Skin epidermis (tissue), 12 donors: ENCODE measurements around the gene SPINK14.

ENCODE experiments used
- H3K27ac ChIP-seq, 21 experiments: fragments of 200-600 bp; sonication (generic) in 11 of 21; one replicate each; pipeline ENCODE4 v1.5.0; 2020; ENCODE audit warnings: mild to moderate bottlenecking in 3 of 21, inconsistent platforms in 2 of 21, moderate library complexity in 2 of 21
- H3K4me3 ChIP-seq, 7 experiments: fragments of 200-600 bp; sonication (generic) in 2 of 7; one replicate each; pipeline ENCODE4 v1.5.0; 2020; ENCODE audit warnings: inconsistent platforms in 2 of 7, mild to moderate bottlenecking in 2 of 7, moderate library complexity in 1 of 7

SPINK14 gene

GRCh38 chr5:148191010-148191409 lies 22.7 kb downstream of the SPINK14 start:
- Histone ChIP-seq H3K27ac (no peak overlapping the region), H3K4me3 (no peak overlapping the region)

DNA sequence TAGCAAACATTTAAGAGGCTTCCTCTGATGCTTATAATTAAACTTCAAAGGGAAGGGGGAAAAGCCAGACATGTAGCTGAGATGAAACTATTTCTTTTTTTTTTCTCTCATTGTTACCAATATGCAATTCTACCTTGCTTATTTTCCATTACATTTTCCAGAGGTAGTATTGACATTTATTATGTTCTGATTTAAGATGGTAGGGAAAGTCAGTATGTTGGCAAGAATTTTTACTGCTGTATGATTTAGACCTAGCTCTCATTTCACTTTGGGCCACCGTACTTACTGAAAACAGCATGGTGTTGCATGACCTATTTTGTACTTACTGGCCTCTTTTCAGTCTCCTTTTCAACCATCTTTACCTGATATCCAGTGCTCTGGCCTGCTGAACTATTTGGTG lies 24.9 kb downstream of the SPINK14 start:
- no peak overlapping the region for H3K4me3 ChIP-seq
- no peak overlapping the region for H3K27ac ChIP-seq

DNA sequence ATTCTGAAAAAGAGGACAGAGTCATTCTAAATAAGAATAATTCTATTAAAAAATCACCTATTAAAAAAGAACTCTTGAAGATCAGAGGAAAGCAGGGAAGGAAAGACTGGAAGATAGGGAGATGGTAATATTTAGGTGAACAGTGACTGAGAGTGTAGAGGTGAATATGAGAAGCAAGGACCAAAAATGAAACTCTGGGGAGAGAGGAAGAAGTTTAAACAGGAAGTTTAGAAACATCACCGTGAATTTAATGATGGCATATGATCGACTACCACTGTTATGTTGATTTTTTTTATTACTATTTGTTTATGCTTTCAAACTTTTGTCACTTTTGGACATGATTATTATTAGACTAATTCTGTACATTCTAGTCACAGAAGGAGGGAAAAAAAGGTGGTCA lies 32.8 kb downstream of the SPINK14 start:
- H3K27ac ChIP-seq, result no peak overlapping the region
- no peak overlapping the region for H3K4me3 ChIP-seq

- Histone ChIP-seq H3K4me3 (no peak within 1 kb of the TSS), H3K27ac (no peak within 1 kb of the TSS)
These were observed 34.3 kb downstream of the SPINK14 start, which contains the start of gene SPINK6 for GRCh38 chr5:148202531-148203203. TSS of gene SPINK6 (plus strand) at chr5:148203042. CDS start at chr5:148203097, 55 bp downstream.

DNA sequence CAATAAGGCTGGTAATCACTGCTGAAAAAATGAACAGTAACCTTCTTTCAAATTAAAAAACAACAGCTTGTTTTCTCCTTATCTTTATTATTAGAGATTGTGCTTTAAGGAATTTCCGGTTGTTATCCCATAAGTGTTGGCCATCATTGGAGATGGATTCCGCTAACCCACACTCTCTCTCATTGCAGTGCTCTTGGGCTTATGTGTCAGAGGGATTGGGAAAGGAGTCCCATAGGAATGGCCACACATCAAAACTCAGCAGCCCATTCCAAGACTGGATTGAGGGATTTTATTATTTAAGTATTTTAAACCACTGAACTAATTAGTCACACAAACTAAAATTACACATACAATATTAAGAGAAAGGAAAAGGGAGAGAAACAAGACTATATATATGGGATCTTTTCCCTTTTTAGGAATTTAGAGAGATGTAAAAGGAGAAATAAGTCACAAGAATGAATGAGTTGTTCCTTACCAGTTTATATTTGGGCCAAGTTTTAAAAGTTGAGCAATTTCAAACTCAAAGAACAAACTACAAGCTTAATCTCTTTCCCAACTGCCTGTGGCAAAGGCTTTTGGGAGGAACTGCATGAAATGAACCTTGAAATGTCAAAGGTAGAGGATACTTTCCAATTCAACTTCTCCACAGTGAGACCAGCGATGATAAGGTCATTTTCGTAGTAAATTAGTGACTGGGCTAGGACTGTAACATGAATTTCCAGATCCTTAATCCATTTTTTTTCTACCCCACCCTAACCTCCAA lies 36.9 kb downstream of the SPINK14 start:
- H3K27ac ChIP-seq, result peak overlapping the region in 1 of 21 experiments; percentile 17
- no peak overlapping the region for H3K4me3 ChIP-seq

DNA sequence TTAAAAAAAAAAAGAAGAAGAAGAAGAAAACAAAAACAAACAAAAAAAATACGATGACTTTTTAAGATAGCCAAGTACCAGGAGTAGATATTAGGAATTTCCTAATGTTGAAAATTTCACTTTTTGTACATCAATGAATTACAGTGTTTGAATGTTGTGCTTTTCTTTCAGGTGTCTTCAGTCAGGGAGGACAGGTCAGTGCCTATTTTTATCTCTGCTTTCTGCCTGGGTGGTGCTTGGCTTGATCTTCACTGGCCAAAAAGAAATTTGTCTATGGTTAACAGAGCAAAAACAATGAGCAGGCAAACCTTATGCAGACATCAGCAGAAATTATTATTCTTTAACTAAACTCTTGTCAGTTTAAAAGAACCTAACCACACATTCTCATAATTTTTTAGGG lies 37.5 kb downstream of the SPINK14 start:
- Histone ChIP-seq H3K27ac (peak overlapping the region in 1 of 21 experiments; percentile 17), H3K4me3 (no peak overlapping the region)

GRCh38 chr5:148206620-148207019 lies 38.3 kb downstream of the SPINK14 start:
- H3K27ac ChIP-seq, result no peak overlapping the region
- H3K4me3 ChIP-seq, result no peak overlapping the region

DNA sequence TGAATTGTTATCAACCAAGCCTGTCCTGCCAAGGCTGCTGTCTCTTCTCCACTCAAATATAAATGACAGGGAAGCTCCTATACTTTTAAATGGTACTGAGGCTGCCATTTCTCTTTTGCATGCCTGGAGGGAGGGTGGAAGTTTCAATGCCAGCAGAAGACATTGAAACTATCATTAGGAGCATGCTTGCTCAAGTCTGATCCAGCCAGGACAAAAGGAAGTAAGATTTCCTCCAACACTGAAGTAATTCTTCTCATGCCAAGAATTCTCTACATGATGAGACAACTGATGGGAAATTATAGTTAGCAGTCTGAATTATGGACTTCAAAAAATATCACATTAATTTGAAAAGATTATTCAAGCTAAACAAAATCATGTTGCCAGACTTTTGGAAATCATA lies 39.9 kb downstream of the SPINK14 start:
- no peak overlapping the region for H3K4me3 ChIP-seq
- no peak overlapping the region for H3K27ac ChIP-seq

GRCh38 chr5:148209151-148209770 lies 40.9 kb downstream of the SPINK14 start:
- peak overlapping the region in 1 of 21 experiments; percentile 60 for H3K27ac ChIP-seq
- no peak overlapping the region for H3K4me3 ChIP-seq

DNA sequence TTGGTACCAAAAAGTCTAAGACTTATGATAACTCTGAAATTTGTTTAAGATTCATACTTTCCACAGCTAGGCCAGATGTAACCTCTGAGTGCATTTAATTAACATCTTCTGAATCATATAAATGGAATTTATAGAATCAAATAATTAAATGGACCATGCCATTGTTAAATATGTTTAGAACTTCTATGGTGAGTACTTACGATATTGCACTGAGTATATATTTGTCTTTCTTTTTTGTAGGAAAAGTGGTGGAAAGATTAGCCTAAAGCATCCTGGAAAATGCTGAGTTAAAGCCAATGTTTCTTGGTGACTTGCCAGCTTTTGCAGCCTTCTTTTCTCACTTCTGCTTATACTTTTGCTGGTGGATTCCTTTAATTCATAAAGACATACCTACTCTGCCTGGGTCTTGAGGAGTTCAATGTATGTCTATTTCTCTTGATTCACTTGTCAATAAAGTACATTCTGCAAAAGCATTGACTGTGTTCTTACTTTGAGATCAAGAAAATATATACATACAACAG lies 46.4 kb downstream of the SPINK14 start:
- Histone ChIP-seq H3K27ac (no peak overlapping the region), H3K4me3 (no peak overlapping the region)

DNA sequence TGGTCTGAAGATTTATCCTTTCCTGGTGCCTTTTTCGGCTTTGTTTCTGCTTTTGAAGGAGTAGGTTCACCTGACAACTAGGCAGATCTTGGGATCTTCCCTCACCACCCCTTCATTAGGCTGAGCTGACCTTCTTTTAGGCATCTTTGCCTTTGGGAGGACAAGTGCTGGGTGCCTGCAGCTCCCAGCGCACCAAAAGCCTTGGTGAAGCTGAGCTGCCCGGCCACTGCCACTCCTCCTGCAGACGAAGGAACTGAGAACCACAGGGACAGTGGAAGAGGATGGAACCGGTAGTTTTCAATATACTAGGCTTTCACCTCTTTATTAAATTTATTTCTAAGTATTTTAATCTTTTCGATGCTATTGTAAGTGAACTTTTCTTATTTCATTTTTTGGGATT lies 53.2 kb downstream of the SPINK14 start:
- H3K4me3 ChIP-seq, result no peak overlapping the region
- no peak overlapping the region for H3K27ac ChIP-seq

DNA sequence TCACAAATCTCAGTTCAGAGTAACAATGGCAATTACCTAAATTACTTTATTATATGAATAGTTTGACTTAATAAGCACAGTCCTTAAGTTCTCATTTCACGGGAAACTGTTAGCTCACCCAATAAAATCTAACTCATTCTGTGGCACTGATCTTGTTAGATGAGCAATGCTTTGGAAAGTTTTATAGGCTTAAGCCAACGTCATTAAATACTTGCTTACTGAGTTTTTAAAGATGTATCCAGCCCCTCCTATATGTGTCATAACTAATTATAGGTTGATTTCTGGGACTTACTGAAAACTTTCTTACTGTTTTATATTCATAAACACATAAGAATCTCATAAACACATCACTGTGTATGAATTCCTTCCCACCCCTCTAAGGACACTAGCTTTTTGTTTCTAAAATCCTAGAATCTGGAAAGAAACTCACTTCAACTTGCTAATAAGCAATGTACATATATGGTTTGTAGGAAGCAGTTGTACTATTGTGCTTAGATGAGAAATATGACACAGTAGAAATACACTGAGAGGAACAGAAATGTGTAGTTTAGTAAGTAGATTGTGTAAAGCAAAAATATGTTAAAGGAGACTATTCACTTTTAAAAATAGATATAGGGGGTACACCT lies 55.9 kb downstream of the SPINK14 start:
- no peak overlapping the region for H3K27ac ChIP-seq
- no peak overlapping the region for H3K4me3 ChIP-seq
